ENCODE results near the gene USP10. TPM values are rescaled to one million over a fixed set of nuclear protein-coding genes. Genes with fewer than 3 reads are reported as not detected.

The USP10 gene
- polyA plus RNA-seq, 3 donors = 38.7 to 115 (median 90.9) TPM

DNA sequence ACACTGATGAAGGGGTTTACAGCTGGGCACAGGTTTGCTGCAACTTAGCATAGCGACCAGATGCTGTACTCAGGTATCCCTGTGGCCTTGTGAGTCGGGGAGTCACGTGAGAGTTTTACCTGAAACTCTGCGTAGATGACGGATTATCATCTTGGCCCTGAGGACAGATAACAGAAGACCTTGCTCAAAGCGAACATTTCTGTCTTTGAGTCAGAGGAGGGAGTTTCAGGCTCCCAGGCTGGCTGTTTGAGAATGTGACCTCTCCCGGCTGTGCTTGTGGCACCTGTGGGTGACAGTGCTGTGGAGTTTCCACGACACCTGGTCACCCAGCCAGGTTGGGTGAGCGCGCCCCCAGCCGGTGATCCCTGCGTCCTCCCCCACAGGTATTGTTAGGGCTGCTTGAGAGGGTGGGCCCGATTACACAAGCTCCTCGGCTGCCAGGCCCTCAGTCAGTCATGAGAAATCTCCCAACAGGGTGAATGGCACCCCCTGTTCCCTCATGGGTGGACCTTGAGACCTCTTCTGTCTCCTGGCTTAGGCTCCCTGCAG is 75.5 kb downstream of the USP10 start:
- H3K9ac ChIP-seq (ENCODE audit: insufficient read depth, low read length, poor library complexity, severe bottlenecking) = peak overlapping the region; percentile 54
- Mint-ChIP-seq H3K4me1 (peaks cover 25% of the 10 kb centered on the region), H3K36me3 (peaks cover 78 to 94% of the 10 kb centered on the region in 2 donors), H3K27ac (peak overlapping the region; percentile 85 to 98 (median 95)), H3K27me3 (ENCODE audit: low read depth in 3 of 3) (peaks cover 0 to 2% (median 2%) of the 10 kb centered on the region in 3 donors), H3K4me3 (peak overlapping the region in 1 of 2 donors; percentile 66), H3K9me3 (peaks cover 0 to 4% (median 2%) of the 10 kb centered on the region in 7 donors)
- H3K4me1 ChIP-seq (ENCODE audit: control insufficient read depth in 1 of 2, insufficient read depth in 2 of 2, low read length in 2 of 2) = peaks cover 24 to 26% of the 10 kb centered on the region in 2 donors
- no peaks in the 10 kb centered on the region for H4K20me1 ChIP-seq (ENCODE audit: insufficient read depth, low read length)
- 100% methylated on average over 8 of the region's 14 CpGs for WGBS (ENCODE audit: insufficient coverage)
- TF ChIP-seq, protein P1, sequence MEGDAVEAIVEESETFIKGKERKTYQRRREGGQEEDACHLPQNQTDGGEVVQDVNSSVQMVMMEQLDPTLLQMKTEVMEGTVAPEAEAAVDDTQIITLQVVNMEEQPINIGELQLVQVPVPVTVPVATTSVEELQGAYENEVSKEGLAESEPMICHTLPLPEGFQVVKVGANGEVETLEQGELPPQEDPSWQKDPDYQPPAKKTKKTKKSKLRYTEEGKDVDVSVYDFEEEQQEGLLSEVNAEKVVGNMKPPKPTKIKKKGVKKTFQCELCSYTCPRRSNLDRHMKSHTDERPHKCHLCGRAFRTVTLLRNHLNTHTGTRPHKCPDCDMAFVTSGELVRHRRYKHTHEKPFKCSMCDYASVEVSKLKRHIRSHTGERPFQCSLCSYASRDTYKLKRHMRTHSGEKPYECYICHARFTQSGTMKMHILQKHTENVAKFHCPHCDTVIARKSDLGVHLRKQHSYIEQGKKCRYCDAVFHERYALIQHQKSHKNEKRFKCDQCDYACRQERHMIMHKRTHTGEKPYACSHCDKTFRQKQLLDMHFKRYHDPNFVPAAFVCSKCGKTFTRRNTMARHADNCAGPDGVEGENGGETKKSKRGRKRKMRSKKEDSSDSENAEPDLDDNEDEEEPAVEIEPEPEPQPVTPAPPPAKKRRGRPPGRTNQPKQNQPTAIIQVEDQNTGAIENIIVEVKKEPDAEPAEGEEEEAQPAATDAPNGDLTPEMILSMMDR (IDR thresholded peaks at IDR 0.05) = no peak
- intact Hi-C loops (cut with micrococcal nuclease) = loop anchor here in 1 of 2 donors (5.0 kb wide), 1 partner anchor 47 kb away; no protein-coding TSS in a partner anchor
- H3K4me3 ChIP-seq (replicated peaks in 1 of 3; ENCODE audit: low read depth in 2 of 3, low read length in 3 of 3) = peak overlapping the region in 1 of 3 experiments; percentile 28
- peak in 1 of 3 donors; percentile 39 for DNase-seq
- no peaks in the 10 kb centered on the region for H3K27me3 ChIP-seq (ENCODE audit: control insufficient read depth in 2 of 2, insufficient read depth in 2 of 2, low read length in 2 of 2)
- peaks cover 11% of the 10 kb centered on the region for H3K79me2 ChIP-seq (ENCODE audit: insufficient read depth, low read length)
- no peaks in the 10 kb centered on the region for H3K9me3 ChIP-seq (replicated peaks in 1 of 2; ENCODE audit: control insufficient read depth in 1 of 2, insufficient read depth in 1 of 2, low read length in 2 of 2)
- H3K36me3 ChIP-seq (replicated peaks in 1 of 2; ENCODE audit: control insufficient read depth in 1 of 2, insufficient read depth in 2 of 2, low read length in 2 of 2) = peaks cover 73 to 89% of the 10 kb centered on the region in 2 donors
- peak overlapping the region; percentile 41 for H2AFZ ChIP-seq (ENCODE audit: insufficient read depth, low read depth, low read length, poor library complexity, severe bottlenecking)
- peak overlapping the region; percentile 77 to 95 for H3K27ac ChIP-seq (ENCODE audit: low read depth in 1 of 2, low read length in 2 of 2)
- peak overlapping the region; percentile 18 for H3K4me2 ChIP-seq (replicated peaks; ENCODE audit: extremely low read depth, low read length, poor library complexity, severe bottlenecking)

DNA sequence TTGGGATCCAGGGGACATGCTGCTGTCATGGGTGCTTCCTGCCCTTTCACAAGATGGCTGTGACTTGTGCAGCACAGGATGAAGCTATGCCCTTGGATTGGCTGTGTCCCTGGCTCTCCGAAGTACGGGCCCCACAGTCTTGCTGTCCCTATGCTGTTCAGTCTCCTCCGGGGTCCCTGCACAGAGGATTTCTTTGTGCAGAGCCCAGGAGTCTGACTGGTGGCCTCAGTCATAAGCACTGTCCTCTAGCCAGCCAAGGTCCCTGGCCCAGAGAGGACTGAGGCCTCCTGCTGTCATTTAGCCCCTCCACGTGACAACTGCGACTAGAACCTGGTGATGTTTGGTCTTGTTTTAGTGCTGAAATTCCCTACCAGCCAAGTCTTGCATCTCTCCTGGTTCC is 77.6 kb downstream of the USP10 start:
- intact Hi-C loops (cut with micrococcal nuclease) = loop anchor here in 1 of 2 donors (5.0 kb wide), 1 partner anchor 45 kb away; no protein-coding TSS in a partner anchor
- Histone ChIP-seq H2AFZ (ENCODE audit: insufficient read depth, low read depth, low read length, poor library complexity, severe bottlenecking) (no peak overlapping the region), H4K20me1 (ENCODE audit: insufficient read depth, low read length) (no peaks in the 10 kb centered on the region), H3K36me3 (replicated peaks in 1 of 2; ENCODE audit: control insufficient read depth in 1 of 2, insufficient read depth in 2 of 2, low read length in 2 of 2) (peaks cover 63 to 86% of the 10 kb centered on the region in 2 donors), H3K9me3 (replicated peaks in 1 of 2; ENCODE audit: control insufficient read depth in 1 of 2, insufficient read depth in 1 of 2, low read length in 2 of 2) (no peaks in the 10 kb centered on the region), H3K4me2 (replicated peaks; ENCODE audit: extremely low read depth, low read length, poor library complexity, severe bottlenecking) (no peak overlapping the region), H3K79me2 (ENCODE audit: insufficient read depth, low read length) (peaks cover 8% of the 10 kb centered on the region), H3K4me3 (replicated peaks in 1 of 3; ENCODE audit: low read depth in 2 of 3, low read length in 3 of 3) (no peak overlapping the region), H3K27me3 (ENCODE audit: control insufficient read depth in 2 of 2, insufficient read depth in 2 of 2, low read length in 2 of 2) (no peaks in the 10 kb centered on the region), H3K4me1 (ENCODE audit: control insufficient read depth in 1 of 2, insufficient read depth in 2 of 2, low read length in 2 of 2) (peaks cover 24 to 26% of the 10 kb centered on the region in 2 donors), H3K27ac (ENCODE audit: low read depth in 1 of 2, low read length in 2 of 2) (peak overlapping the region in 1 of 2 donors; percentile 48), H3K9ac (ENCODE audit: insufficient read depth, low read length, poor library complexity, severe bottlenecking) (no peak overlapping the region)
- H3K4me1 Mint-ChIP-seq = peaks cover 25% of the 10 kb centered on the region
- peaks cover 79 to 90% of the 10 kb centered on the region in 2 donors for H3K36me3 Mint-ChIP-seq
- peaks cover 0 to 2% (median 0%) of the 10 kb centered on the region in 3 donors for H3K27me3 Mint-ChIP-seq (ENCODE audit: low read depth in 3 of 3)
- peaks cover 0 to 6% (median 4%) of the 10 kb centered on the region in 7 donors for H3K9me3 Mint-ChIP-seq
- TF ChIP-seq, protein P1 (IDR thresholded peaks at IDR 0.05) = no peak
- WGBS (ENCODE audit: insufficient coverage) = 98% methylated on average over 5 of the region's 5 CpGs
- no peak for DNase-seq
- H3K27ac Mint-ChIP-seq = peak overlapping the region in 4 of 7 donors; percentile 78 to 98 (median 83)
- H3K4me3 Mint-ChIP-seq = no peak overlapping the region
